CD4-positive, alpha-beta T cell treated with Interleukin-6 for 4 hours (primary cell): ENCODE measurements around the gene ANO1.

Source experiments
- DNase-seq: peaks from one replicate; pipeline ENCODE4 v3.0.0-alpha.2; 2020; ENCODE audit warnings: mixed read lengths

The ANO1 gene

DNA sequence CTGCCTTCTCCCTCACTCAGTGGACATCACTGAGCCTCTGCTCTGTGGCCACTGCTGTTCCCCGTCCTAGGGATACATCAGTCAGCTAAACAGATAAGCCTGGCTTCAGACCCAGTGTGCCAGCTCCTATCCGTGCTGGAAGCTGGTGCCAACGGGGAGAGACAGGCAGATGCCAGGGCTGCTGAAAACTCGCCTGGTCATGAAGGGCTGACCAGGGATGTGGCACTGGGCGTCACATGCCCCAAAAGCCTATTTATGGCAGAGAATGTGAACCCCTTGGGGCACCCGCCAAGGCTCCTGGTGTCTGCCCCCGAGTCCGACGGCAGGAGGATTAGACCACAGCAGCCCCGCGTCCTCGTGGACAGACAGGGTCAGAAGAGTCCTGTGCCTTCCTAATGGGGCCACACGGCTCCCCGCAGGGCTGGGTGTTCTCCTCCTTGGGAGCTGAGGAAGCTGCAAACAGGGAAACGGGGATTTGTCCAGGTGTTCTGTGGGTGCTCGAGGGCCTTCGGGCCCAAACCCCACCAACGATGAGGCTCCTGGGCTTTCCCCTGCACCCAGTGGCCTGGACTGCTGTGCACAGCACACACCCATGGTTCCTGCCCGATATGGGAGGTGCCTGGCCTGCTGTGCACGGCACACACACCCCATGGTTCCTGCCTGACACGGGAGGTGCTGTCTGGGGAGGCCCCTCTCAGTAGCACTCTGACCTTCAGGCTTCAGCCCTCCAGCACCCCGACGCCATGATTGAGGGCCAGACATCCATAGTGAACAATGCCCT, 19.9 kb downstream of the ANO1 start:
- DNase-seq = no peak

DNA sequence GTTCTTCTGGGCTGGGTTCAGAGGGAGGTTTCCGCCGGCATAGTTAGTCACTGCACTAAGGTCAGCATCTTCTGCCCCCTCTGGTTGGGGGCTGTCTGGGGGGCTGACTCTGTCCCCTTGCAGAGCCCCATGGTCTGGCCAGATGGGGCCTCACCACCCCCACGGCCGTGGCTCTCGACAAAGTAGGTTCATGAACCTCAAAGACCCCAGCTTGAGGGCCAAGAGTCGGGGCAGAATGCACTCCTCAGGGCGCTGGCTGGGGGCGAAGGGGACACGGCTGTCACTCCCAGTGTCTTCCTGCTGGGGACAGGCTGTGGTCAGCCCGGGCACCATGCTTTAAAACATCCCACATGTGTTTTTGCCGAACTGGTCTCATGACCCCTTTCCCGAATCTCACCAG, 20.8 kb downstream of the ANO1 start:
- DNase-seq = no peak

DNA sequence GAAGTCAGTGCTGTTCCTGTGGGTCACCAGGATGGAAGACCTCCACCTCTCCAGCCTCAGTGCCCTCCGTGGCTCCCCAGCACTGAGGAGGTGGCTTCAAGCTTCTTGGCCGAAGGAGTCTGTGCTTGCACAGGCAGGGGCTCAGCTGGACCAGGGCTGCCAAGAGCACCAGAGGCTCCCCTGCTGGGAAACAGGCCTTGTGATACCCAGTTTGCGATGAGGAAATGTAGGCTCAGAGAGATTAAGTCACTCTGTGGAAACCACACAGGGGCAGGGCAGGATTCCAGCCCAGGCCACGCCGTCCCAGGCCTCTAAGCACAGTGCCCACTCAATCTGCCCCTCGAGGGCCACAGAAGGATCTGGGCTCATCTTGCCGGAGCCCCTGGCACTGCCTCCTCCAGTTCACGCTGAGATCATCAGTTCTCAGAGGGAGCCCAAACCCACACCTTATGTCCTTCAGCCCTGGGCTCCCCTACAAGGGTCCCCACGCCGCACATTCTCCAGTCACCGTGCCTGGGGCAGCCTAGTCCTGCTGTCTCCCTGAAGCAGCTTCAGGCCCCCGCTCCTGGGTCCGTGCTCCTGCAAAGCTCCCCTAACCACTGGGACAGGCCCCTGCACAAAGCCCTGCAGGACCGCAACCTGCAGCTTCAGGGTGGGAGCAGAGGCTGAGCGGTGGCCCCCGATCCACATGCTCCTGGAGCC, 21.6 kb downstream of the ANO1 start:
- DNase-seq = no peak

DNA sequence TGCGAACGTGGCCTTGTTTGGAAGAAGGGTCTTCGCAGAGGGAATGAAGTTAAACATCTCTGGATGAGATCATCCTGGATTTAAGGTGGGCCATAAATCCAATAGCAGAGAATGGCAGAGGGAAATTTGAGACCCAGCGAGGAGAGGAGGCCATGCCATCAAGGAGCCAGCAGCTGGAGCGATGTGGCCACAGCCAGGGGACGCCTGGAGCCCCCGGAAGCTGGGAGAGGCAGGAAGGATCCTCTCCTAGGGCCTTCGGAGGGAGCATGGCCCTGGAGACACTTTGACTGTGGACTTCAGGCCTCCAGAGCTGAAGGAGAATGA, 22.1 kb downstream of the ANO1 start:
- no peak for DNase-seq

DNA sequence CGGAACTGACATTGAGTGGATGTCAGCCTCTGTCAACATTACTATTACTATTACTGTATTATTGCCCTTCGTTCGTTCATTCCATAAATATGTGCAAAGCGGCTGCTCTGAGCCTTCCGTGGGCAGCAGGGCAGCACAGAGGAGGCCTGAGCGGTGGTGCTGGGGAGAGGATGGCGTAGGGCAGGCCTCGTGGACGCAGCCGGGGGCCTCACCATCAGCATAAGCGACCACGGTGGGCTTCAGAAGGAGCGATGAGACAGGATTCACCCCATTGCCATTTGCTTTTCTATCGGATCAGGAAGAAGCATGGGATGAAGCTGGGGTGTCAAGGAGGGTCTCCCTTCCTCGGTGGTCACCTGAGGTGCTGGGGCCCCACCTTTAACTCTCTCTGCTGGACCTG, 22.7 kb downstream of the ANO1 start:
- DNase-seq = no peak

DNA sequence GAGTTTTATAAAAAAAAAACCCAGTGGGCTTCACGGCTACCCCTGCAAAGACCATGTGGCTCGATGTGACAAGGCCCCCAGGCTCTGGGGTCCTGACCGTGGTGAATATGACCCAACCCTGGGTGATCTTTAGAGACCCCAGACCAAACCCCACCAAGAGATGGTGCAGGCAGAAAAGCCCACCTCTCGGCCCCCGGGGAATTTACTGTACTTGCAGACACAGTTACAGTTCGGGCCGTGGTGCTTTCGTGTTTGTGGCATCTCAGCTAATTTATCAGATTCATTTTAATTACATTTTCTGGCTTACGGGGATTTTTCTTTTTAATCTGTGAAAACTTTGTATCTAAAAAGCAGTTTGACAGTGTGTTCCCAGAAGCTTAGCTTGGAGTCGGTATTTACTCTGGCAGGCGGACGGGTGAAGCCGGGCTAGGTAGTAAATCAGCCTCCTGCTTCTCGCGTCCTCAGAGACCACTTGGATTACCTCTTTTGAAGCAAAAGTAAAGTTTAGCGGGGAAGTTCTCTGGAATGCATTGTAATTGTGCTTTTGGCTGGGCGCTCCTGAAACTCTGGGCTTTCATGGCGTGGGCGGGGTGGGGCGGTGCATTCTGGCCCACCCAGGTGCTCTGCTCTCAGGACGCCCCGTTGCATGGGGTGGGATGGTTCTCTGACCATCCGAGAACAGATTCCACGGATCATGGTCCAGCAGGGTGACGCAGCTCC, 25.3 kb downstream of the ANO1 start:
- DNase-seq = no peak

DNA sequence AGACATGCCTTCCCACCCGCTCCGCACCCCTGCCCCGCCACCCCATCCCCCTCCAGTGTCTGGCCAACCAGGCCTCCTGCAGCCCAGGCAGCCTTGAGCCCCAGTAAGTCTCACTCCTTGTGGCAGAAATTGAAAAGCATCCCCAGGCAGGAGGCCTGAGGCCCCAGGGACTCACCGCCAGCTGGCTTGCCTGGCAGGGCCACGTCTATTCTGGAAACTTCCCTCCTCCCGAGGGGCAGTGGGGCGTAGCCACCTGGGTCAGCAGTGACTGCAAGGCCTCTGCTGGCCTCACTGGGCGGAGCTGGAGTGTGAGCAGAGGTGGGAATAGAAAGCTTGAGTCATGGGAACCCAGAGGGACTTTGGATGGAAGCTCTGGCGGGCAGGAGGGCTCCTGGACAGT, 26.3 kb downstream of the ANO1 start:
- no peak for DNase-seq

DNA sequence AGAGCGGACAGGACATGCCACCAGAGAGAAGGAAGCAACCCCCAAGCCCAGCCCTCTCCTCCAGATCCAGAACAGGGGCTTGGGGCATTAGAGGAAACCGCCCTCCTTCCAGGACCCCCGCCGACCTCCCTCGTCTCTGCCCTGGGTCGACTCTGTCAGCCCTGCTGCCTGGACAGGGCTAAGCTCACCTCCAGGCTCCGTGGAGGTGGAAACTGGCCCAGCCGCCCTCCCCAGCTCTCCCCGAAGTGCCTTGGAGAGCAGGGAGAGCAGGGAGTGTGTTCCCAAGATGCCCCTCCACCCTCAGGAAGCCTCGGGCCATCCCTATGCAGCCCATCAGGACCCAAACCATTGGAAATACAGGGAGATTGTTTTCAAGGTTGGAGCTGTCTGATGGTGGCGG, 26.8 kb downstream of the ANO1 start:
- DNase-seq = no peak

DNA sequence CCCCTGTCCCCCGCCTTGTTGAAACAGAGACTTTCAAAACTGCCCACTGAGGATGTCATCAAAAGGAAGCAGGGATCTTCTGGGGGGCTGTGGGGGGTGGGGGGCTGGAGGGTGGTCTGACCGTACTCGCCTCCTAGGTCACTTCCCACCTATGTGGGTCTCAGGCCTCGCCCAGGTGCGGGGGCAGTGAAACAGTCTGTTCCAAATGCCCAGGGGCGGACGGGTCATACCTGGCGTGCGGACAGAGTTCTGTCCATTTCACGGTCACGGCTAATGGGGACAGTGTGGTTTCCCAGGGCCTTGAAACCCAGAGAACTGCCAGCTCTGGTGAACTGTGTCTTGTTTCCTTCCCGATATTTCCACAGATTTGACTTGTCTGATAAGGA, 27.2 kb downstream of the ANO1 start:
- DNase-seq = no peak

DNA sequence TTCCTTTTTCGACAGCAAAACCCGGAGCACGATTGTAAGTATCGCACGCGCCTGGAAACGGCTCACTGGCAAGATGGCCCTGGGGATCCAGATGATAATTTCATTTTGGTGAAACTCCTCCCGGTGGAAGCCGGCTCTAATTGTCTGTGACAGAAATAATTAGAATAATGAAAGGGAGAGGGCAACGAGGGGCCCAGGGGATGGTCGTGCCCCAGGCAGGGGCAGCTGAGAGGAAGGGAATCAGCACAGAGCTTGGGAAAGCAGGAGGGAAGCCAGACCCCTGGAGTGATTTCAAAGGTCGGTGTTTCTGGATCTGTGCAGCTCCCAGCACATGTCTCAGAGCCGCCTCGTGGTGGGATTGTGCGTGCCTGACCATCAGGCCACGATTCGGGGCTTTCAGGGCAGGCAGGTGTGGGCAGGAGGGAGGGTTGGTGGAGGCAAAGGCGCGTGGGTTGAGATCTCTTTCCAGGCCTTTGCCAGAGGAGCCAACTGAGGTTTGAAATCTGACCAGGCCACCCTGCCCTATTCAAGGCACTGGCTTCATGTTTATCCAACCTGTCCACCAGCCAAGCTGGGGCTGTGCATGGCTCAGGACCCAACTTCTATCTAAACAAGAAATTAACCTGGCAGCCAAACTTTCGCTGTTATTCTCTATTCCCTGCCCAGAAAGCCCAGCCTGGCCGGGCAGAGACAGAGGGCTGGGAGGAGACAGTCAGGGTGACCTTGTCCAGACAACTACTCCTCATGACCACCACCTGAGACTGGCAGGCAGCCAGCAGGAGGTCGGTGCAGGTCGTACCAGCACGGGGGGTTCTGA, 27.8 kb downstream of the ANO1 start:
- no peak for DNase-seq

DNA sequence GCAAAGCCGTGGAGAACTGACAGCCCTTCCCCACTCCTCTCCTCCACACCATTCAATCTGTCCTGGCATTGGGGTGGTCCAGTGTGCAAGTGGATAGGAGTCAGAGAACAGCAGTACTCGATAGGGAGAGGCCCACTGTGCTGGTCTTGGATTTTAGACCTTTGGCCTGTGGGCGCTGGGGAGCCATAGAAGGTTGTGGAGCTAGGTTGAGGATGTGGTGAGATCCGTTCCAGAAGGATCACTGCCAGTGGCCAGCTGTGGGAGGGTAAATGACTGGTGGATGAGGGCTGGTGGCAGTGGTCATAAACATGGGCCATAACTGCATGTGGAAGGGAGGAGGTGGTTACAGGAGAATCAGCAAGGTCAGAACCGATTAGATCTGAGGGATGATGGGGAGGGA, 28.6 kb downstream of the ANO1 start:
- DNase-seq = no peak

DNA sequence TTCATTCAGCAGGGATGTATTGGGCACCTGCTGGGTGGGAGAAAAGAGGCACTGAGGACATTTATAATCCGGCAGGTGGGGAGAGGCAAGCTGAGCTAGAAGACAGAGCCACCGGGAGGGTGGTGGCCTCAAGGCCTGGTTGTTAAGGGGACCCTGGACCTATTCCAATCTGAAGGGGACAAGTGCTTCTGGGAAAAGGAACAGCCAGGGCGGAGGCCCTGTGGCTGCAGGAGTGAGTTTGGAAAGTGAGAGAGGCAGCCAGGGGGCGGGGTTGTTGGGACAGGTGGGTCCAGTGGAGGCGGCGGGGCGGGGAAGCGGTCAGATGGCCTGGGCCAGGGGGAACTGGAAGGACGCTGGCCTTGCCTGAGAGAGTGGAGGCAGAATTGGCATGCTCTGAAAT, 29.1 kb downstream of the ANO1 start:
- no peak for DNase-seq

DNA sequence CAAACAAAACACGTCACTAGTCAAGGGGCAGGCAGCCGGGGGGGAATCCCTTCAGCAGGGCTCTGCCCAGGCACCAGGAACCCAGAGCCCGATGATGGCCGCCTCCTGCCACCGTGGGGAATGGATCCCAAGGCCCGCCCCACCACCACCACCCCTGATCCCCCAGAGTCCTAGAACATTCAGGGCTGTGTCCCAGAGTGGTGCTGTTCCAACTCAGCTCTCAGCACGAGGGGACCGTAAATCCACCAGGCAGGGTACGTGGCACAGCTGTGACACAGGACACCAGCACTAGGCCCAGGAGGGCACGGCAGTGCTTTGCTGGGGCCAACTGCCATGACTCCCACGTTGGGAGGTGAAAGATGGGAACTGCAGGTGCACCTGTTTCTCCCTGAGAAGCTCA, 29.6 kb downstream of the ANO1 start:
- DNase-seq = no peak

DNA sequence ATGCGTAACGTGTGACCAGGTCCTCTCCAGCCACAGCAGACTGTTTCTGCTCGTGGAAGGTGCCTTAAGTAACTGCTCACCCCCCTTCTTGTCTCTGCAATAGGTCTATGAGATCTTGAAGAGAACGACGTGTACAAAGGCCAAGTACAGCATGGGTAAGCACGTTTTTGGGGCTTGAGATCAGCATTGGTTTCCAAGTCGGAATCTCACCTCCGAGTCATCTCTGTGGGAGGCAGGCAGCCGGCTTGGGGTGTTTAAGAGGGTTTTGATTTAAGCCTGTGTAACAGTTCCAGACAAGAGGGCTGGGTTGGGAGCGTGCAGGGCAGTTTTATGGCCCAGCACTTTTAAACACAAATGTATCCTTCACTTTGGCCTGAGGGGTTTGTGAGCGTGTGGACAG, 30.1 kb downstream of the ANO1 start:
- no peak for DNase-seq

DNA sequence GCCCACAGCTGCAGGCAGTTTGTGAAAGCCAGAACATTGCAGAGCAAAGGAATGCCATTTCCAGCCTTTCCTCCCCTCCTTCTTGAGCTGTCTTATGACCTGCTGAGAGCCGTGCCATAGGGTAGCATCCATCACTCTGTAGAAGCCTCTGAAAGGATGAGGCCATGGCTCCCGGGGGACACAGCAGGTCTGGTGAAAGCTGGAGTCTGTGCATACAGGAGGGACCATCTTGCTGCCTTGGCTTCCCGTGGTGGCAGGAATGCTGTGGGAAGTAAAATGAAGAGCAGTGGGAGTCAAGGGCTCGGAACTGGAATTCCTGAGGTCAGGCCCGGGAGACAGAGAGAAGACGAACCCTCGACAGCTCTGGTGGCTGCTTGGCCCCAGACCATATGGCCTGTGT, 30.9 kb downstream of the ANO1 start:
- DNase-seq = no peak

DNA sequence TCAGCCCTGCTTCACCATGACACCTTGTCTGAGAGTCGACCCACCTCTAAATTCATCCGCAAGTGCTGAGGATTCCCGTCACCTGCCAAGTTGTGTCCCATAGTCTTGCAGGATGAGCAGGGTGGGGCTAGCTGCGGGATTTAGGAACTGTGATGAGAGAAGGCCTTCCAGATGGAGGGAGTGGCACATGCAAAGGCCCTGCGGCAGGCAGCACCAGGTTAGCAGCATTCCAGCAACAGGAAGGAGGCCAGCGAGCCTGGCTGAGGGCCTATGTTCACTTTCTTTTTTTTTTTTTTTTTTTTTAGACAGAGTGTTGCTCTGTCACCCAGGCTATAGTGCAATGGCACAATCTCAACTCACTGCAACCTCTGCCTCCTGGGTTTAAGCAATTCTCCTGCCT, 31.8 kb downstream of the ANO1 start:
- DNase-seq = no peak

DNA sequence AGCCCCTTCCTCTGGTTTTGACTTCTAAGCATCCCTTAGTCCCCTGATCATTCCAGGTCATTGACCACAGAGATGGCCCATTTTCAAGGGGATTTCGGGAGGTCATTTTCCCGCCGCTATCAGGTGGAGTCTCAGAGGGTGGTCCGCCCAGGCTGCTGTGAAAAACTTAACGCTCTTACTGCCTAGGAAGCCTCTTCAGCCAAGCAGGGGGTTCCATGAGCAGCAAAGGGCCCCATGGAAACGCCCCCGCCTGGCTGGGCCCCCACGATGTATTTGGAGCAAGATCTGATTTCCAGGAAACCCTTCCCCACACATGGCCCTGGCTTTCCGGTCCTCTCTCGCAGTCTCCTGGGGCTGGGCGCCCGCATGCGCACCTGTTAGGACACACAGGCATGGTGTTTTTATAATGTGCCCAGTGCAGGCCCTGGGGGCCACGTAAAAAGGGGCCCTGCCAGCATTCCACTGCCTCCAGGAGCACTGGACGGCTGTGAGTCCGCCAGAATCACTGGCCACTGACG, 32.5 kb downstream of the ANO1 start:
- DNase-seq = no peak

DNA sequence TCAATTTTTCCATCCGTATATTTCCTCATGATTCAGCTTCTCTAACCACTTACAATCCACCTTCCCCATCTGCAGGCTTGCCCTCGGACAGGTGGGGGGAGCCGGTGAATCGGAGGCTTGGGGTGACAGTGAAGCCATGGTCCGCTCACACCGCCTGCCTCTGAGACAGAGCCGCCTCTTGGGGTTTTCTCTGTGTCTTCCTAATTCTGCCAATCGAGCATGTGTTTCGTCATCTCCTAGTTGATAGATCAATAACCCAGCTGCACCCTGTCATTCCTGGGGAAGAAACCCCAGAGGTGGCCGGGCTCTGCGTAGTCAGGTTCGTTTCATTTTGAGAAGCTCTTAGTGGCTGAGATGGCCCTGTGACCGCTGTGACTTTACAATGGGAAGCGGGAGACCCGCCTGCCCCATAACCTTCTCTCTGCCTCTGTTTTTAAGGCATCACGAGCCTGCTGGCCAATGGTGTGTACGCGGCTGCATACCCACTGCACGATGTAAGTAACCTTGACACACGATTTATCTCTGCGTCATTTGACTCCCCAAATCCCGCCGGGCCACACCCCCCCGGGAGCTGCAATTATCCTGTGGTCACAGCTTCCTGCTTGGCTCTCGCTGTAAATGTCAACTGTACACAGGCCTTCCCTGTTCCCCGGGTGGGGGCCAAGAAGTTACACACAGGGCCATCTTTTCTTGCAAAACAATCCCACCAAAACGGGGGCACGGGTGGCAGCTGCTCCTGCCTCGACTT, 33.3 kb downstream of the ANO1 start:
- DNase-seq = no peak

DNA sequence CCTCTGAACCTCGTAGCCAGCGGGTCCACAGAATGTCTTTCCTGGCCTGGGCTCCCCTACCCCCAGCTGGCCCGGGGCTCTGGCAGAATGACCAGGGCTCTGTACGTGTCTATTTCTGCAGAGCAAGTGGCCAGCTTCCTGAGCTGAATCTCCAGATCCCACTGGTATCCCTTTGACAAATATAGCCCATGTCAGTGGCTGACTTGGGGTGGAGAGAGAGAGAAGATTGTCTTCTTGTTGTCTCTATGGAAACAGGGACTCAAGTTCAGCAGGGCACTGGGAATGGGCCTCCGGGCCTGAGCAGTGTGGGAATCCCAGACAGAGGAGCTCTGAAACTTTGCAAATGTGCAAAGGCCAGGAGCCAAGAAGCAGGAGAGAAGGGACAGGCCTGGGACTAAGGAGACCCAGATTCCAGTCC, 33.9 kb downstream of the ANO1 start:
- no peak for DNase-seq

DNA sequence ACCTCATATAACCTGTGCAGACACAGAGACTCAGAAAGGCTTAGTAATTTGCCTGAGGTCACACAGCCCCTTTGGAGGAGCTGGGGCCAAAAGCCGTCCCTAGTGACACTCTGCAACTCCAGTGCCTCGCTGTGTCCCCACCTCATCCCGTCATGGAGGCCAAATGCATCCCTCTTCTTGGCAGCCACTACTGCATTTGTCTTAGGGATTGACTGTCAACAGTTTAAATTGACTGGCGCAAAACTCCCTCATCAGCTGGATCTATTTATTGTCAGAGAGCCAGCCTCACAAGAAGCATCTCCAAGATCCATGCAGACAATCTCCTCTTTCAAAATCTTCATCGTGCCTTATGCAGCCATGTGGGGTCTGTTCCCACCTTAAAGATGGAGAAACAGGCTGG, 35.7 kb downstream of the ANO1 start:
- no peak for DNase-seq

DNA sequence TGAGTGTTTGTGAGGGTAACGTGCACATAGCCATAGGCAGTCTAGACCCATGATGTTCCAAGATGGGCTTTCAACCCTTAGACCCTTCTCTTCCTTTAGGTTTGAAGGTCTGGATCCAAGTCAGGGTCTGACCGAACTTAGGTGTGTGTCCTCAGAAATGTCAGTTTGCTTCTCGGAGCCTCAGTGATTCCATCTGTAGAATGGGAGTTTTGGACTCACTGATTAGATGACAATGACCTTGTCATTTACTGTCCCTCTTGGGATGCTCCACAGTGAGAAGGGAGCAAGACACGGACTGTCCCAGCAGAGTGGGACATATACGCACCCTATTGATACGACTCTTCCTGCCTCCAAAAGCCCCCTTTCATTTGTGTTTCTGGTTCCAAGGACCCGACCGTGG, 37.7 kb downstream of the ANO1 start:
- DNase-seq = no peak

DNA sequence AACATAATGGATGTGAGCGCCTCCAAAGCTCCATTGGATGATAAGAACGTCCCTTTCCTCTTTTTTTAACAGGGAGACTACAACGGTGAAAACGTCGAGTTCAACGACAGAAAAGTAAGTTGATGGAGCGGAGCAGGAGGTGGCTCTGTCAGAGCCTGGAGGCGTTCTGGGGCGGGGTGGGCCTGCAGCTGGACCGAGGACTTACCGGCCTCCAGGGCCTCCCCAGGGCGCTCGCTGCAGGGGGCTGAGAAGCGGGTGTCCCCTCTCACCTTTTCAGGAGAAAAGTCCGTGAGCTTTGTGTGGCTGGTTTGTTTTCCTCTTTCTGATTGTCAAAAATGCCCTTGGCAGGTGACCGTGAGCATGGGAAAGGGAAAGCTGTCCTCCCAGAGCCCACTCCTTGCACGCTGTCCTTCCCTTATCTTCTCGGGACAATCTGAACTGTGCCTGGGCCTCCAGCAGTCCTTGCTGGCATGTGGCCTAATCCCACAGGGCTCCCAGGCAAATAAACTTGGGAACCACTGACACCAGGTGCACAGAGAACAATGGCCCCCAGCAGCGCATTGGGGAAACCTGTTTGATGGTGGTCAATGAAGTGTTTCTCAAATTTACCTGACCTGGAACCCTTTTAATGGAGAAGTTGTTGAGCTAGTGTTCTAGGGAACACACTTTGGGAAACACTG, 38.4 kb downstream of the ANO1 start:
- no peak for DNase-seq
